ENCODE measurements around the gene HMGCR. TPM values are rescaled to one million over a fixed set of nuclear protein-coding genes. Genes with fewer than 3 reads are reported as not detected.

The HMGCR gene
- total RNA-seq, 1 donor from 2014 or later: 321 TPM

- Mint-ChIP-seq H3K9me3 (no peaks in the 10 kb centered on the region), H3K4me3 (peak overlapping the region; percentile 38), H3K4me1 (peaks cover 39% of the 10 kb centered on the region), H3K27me3 (ENCODE audit: low read depth) (no peaks in the 10 kb centered on the region), H3K36me3 (ENCODE audit: low read depth) (peaks cover 18% of the 10 kb centered on the region), H3K27ac (ENCODE audit: unreplicated experiment) (no peak overlapping the region)
- DNase-seq (ENCODE audit: low read depth, low spot score): no peak
- no peak for TF ChIP-seq CTCF (conservative IDR thresholded peaks at IDR 0.05)
Observed at GRCh38 chr5:75342836-75343235, 5.8 kb downstream of the HMGCR start.

- Mint-ChIP-seq H3K9me3 (no peaks in the 10 kb centered on the region), H3K4me1 (peaks cover 6% of the 10 kb centered on the region), H3K36me3 (ENCODE audit: low read depth) (peaks cover 39% of the 10 kb centered on the region), H3K27ac (ENCODE audit: unreplicated experiment) (no peak overlapping the region), H3K27me3 (ENCODE audit: low read depth) (no peaks in the 10 kb centered on the region), H3K4me3 (no peak overlapping the region)
- no peak for TF ChIP-seq CTCF (conservative IDR thresholded peaks at IDR 0.05)
- no peak for DNase-seq (ENCODE audit: low read depth, low spot score)
Observed at GRCh38 chr5:75348241-75348640, 11.2 kb downstream of the HMGCR start.

GRCh38 chr5:75349663-75350062 lies 12.6 kb downstream of the HMGCR start:
- H3K27ac Mint-ChIP-seq (ENCODE audit: unreplicated experiment): no peak overlapping the region
- no peak for DNase-seq (ENCODE audit: low read depth, low spot score)
- peaks cover 6% of the 10 kb centered on the region for H3K4me1 Mint-ChIP-seq
- no peaks in the 10 kb centered on the region for H3K9me3 Mint-ChIP-seq
- TF ChIP-seq CTCF (conservative IDR thresholded peaks at IDR 0.05): no peak
- H3K27me3 Mint-ChIP-seq (ENCODE audit: low read depth): no peaks in the 10 kb centered on the region
- no peak overlapping the region for H3K4me3 Mint-ChIP-seq
- H3K36me3 Mint-ChIP-seq (ENCODE audit: low read depth): peaks cover 41% of the 10 kb centered on the region

GRCh38 chr5:75351139-75351926 lies 14.3 kb downstream of the HMGCR start:
- Mint-ChIP-seq H3K27ac (ENCODE audit: unreplicated experiment) (no peak overlapping the region), H3K9me3 (no peaks in the 10 kb centered on the region), H3K36me3 (ENCODE audit: low read depth) (peaks cover 38% of the 10 kb centered on the region), H3K4me3 (no peak overlapping the region), H3K27me3 (ENCODE audit: low read depth) (no peaks in the 10 kb centered on the region), H3K4me1 (peaks cover 6% of the 10 kb centered on the region)
- no peak for DNase-seq (ENCODE audit: low read depth, low spot score)
- no peak for TF ChIP-seq CTCF (conservative IDR thresholded peaks at IDR 0.05)

- Mint-ChIP-seq H3K9me3 (no peaks in the 10 kb centered on the region), H3K4me3 (no peak overlapping the region), H3K4me1 (peaks cover 7% of the 10 kb centered on the region), H3K36me3 (ENCODE audit: low read depth) (peaks cover 39% of the 10 kb centered on the region), H3K27ac (ENCODE audit: unreplicated experiment) (no peak overlapping the region), H3K27me3 (ENCODE audit: low read depth) (no peaks in the 10 kb centered on the region)
- DNase-seq (ENCODE audit: low read depth, low spot score): no peak
- TF ChIP-seq CTCF (conservative IDR thresholded peaks at IDR 0.05): no peak
Observed at GRCh38 chr5:75355236-75355635, 18.2 kb downstream of the HMGCR start.
